Astrocyte of the spinal cord (primary cell): ENCODE measurements around the gene COL4A4.

ENCODE experiments used
- DNase-seq: peaks from one replicate; pipeline ENCODE4 v3.0.0; 2011; ENCODE audit warnings: low read depth, low spot score
- H3K4me3 ChIP-seq: 2 replicates; pipeline ENCODE4 v1.5.1; 2011; ENCODE audit warnings: low read depth, mild to moderate bottlenecking, low read length, moderate library complexity
- in situ Hi-C: cut with HindIII; loops from 2 replicates; pipeline ENCODE4 v1.10.0; 2017; ENCODE audit warnings: low sequenced_read_pairs
- TF ChIP-seq, protein P1 (sequence below): IDR thresholded peaks from 2 replicates; pipeline ENCODE4 v1.5.1; 2012; ENCODE audit warnings: low read depth, mild to moderate bottlenecking, low read length, inconsistent platforms

COL4A4 gene

DNA sequence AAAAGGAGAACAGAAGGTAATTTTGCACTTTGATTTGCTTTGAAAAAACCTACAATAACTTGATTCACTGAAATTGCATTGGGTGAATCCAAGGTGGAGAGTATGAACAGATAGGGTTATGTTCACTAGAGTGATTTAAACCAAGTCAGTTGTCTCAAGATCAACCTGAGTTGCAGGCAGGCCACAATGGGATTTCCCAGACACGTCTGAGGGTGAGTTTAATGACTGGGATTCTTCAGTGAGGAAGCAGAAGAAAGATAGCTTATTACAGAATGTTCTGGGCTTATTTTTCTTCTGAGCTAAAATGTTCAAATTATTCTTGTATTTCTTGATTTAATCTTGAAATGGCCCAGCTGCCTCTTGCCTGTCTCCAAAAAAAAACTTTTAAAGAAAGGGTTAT lies 20.1 kb downstream of the COL4A4 start:
- in situ Hi-C loops = no loop called here

DNA sequence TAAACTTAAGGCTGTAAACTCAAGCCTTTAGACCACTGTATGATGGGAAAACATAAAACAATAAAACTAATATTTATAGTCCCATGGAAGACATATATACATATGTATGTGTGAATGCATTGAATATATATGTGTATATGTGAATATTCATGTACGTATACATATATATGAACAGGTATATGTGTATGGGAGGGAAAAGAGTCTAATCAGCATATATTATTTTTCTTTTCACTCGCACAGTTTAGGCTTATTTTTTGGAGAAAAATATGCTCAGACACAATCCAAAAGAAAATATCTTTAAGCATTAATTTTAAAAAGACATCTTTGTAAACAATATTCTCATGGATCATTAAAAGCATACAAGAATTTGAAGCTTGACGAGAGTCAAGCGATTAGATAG lies 22.7 kb downstream of the COL4A4 start:
- no peak for DNase-seq
- TF ChIP-seq, protein P1, sequence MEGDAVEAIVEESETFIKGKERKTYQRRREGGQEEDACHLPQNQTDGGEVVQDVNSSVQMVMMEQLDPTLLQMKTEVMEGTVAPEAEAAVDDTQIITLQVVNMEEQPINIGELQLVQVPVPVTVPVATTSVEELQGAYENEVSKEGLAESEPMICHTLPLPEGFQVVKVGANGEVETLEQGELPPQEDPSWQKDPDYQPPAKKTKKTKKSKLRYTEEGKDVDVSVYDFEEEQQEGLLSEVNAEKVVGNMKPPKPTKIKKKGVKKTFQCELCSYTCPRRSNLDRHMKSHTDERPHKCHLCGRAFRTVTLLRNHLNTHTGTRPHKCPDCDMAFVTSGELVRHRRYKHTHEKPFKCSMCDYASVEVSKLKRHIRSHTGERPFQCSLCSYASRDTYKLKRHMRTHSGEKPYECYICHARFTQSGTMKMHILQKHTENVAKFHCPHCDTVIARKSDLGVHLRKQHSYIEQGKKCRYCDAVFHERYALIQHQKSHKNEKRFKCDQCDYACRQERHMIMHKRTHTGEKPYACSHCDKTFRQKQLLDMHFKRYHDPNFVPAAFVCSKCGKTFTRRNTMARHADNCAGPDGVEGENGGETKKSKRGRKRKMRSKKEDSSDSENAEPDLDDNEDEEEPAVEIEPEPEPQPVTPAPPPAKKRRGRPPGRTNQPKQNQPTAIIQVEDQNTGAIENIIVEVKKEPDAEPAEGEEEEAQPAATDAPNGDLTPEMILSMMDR = no peak
- in situ Hi-C loops = no loop called here
- no peak overlapping the region for H3K4me3 ChIP-seq

More for the DNA sequence above, 20.1 kb downstream of the COL4A4 start:
- TF ChIP-seq, protein P1 = no peak
- no peak for DNase-seq
- H3K4me3 ChIP-seq = no peak overlapping the region

DNA sequence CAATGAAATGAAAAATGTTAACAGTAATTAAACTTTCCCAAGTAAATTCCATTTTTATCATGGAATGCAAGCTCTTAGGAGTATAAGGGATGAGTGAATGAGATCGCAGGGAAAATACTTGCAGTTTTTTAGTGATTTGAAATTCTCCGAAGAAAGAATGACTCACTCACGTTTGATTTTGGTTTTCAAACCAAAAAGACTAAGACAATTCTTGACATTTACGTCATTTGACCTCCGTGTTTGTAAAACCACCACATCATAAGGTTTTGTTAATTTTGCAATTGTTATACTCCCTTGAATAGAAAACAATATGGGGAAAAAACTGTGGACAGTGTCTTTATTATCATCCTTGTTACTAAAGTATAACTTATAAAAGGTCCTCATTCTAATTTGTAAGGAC lies 29.4 kb downstream of the COL4A4 start:
- TF ChIP-seq, protein P1 = no peak
- DNase-seq = no peak
- no peak overlapping the region for H3K4me3 ChIP-seq
- in situ Hi-C loops = no loop called here

DNA sequence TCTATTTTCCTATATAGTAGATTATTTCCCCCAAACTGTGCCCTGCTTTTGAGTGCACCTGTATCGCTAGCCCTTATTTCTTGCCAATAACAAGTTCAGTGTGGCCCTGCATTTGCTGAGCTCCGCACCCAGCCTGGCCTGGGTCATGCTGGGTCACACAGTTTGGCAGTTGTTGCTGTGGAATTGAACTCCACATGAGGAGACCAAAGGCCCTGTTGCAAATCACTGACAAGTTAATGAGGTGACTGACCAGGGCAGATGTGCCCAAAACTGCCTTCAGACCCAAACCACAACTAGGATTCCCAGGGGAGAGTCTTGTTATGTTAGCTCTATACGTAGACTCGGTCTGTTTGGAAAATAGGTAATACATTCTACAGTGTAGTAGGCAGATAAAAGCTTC lies 31.0 kb downstream of the COL4A4 start:
- in situ Hi-C loops = no loop called here
- DNase-seq = no peak
- TF ChIP-seq, protein P1 = no peak
- H3K4me3 ChIP-seq = no peak overlapping the region

DNA sequence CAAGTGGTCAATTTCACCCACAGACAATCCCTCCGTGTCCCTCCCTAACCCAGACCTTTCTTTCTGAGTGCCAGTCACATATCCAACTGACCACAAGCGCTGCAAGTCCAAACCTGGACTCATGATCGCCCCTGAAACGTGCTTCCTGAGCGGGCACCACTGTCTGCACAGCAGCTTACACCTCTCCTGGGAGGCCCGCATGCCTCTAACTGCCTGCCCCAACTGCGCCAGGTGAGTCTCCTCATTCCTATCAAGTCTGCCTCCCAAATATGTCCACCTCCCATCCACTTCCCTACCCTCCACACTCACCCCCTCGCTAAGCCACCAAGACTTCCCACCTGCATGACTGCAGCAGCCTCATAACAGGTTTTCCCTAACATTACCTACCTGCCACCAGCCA lies 33.4 kb downstream of the COL4A4 start:
- TF ChIP-seq, protein P1 = no peak
- in situ Hi-C loops = no loop called here
- no peak for DNase-seq
- H3K4me3 ChIP-seq = no peak overlapping the region

DNA sequence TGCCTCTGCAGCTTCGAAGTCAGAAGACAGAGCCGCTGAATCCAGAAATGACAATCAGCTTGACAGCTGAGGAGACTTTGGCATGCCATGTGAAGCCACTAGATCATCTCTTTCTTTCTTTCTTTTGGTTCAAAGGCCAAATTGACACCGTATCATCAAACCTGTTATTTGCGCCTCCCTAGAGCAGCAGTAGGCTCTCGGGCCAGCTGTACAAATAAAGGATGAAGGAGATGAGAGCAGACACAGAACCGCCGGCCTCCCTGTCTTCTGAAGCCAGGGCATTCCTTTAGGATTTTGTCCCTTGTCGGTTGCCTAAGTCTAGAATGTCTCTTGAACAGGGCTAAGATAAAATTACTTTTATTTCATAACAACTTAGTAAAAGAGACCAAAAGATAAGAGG lies 36.8 kb downstream of the COL4A4 start:
- TF ChIP-seq, protein P1 = no peak
- in situ Hi-C loops = no loop called here
- DNase-seq = no peak
- H3K4me3 ChIP-seq = no peak overlapping the region

DNA sequence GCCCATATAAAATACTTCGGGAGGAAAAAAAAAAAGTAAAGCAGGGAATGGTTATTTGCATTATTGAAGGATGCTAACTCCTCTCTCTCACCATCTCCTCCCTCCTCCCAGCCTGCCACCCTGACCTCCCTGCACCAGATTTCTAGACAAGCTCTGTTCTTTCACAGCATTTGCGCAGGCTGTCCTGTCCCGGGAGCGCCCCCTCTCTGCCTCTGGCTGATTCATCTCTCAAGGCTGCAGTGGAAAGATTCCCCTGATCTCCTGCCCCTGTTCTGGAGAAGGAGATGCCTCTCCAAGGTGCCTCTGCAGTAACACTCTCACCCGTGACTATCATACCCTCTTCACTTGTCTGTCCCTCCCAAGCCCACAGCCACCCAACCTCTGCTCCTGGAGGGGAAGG lies 38.5 kb downstream of the COL4A4 start:
- in situ Hi-C loops = no loop called here
- no peak overlapping the region for H3K4me3 ChIP-seq
- DNase-seq = no peak
- TF ChIP-seq, protein P1 = peak; percentile 27
